OCI-LY7 (cell line): Measurements from ENCODE around the gene IL37.

Experiments
- CTCF ChIP-seq: fragments of 200-600 bp; sonication (generic); conservative IDR thresholded peaks from 2 replicates; pipeline ENCODE4 v1.5.1; 2014; ENCODE audit warnings: mild to moderate bottlenecking, antibody characterized with exemption, low read length, moderate library complexity, mixed read lengths
- EZH2phosphoT487 ChIP-seq: fragments of 200-600 bp; sonication (generic); IDR thresholded peaks from 2 replicates; pipeline ENCODE4 v1.6.1; 2018; ENCODE audit warnings: low read depth, borderline replicate concordance, mild to moderate bottlenecking, mixed run types, antibody characterized with exemption, low read length, moderate library complexity, mixed read lengths

- TF ChIP-seq CTCF = no peak
- TF ChIP-seq EZH2phosphoT487 = no peak
Measured at GRCh38 chr2:112904883-112905282, 6.1 kb upstream of the IL37 start.
